CD4-positive, alpha-beta T cell treated with Interleukin-15 for 4 hours (primary cell): Measurements from ENCODE around the gene SLAMF6.
"Not testable (repeated sequence)": the region's sequence is repeated elsewhere in the genome, so short reads cannot be mapped to it uniquely, and the experiment has no call there.

Experiments
- DNase-seq: peaks from one replicate; pipeline ENCODE4 v3.0.0-alpha.2; 2020; ENCODE audit warnings: low spot score

The SLAMF6 gene

GRCh38 chr1:160542303-160542945, 19.4 kb upstream of the SLAMF6 start:
- DNase-seq = no peak

- DNase-seq = no peak
These were observed 18.7 kb upstream of the SLAMF6 start for GRCh38 chr1:160541622-160542302.

GRCh38 chr1:160540859-160541233, 17.8 kb upstream of the SLAMF6 start:
- DNase-seq = no peak

GRCh38 chr1:160539990-160540858, 17.2 kb upstream of the SLAMF6 start:
- peak; percentile 66 for DNase-seq

GRCh38 chr1:160539684-160539989, 16.6 kb upstream of the SLAMF6 start:
- DNase-seq = no peak

GRCh38 chr1:160538985-160539651, 16.1 kb upstream of the SLAMF6 start:
- DNase-seq = no peak

- DNase-seq = no peak
These were observed 14.9 kb upstream of the SLAMF6 start for GRCh38 chr1:160537714-160538665.

- no peak for DNase-seq
These were observed 12.0 kb upstream of the SLAMF6 start for GRCh38 chr1:160534823-160535605.

- DNase-seq = not testable (repeated sequence)
These were observed 9.4 kb upstream of the SLAMF6 start for GRCh38 chr1:160532557-160532813.

GRCh38 chr1:160531809-160532556, 8.9 kb upstream of the SLAMF6 start:
- not testable (repeated sequence) for DNase-seq

GRCh38 chr1:160529401-160529952, 6.4 kb upstream of the SLAMF6 start:
- not testable (repeated sequence) for DNase-seq

- not testable (repeated sequence) for DNase-seq
These were observed 734 bp upstream of the SLAMF6 start for GRCh38 chr1:160523789-160524188.

GRCh38 chr1:160522136-160522535, 919 bp downstream of the SLAMF6 start:
- DNase-seq = no peak

- no peak for DNase-seq
These were observed 1.5 kb downstream of the SLAMF6 start for GRCh38 chr1:160521554-160521953.

GRCh38 chr1:160520999-160521398, 2.1 kb downstream of the SLAMF6 start:
- DNase-seq = peak; percentile 24

GRCh38 chr1:160520582-160520981, 2.5 kb downstream of the SLAMF6 start:
- DNase-seq = no peak

- DNase-seq = peak; percentile 48
These were observed 3.2 kb downstream of the SLAMF6 start for GRCh38 chr1:160519642-160520435.

- not testable (repeated sequence) for DNase-seq
These were observed 5.5 kb downstream of the SLAMF6 start for GRCh38 chr1:160517519-160517918.

- DNase-seq = not testable (repeated sequence)
These were observed 7.1 kb downstream of the SLAMF6 start for GRCh38 chr1:160515908-160516307.
